Measurements from ENCODE around the gene IAH1.
"Not testable (repeated sequence)": the region's sequence is repeated elsewhere in the genome, so short reads cannot be mapped to it uniquely, and the experiment has no call there.

IAH1 gene

GRCh38 chr2:9473985-9474360, 378 bp upstream of the IAH1 start:
- peak; percentile 40 to 56 for DNase-seq

- DNase-seq = no peak
Measured at GRCh38 chr2:9477914-9478313, 3.6 kb downstream of the IAH1 start.

- no peak for DNase-seq
Measured at GRCh38 chr2:9478526-9478925, 4.2 kb downstream of the IAH1 start.

- no peak for DNase-seq
Measured at GRCh38 chr2:9480157-9480556, 5.8 kb downstream of the IAH1 start.

- no peak for DNase-seq
Measured at GRCh38 chr2:9483107-9483506, 8.8 kb downstream of the IAH1 start.

- DNase-seq = no peak
Measured at GRCh38 chr2:9484533-9484932, 10.2 kb downstream of the IAH1 start.

- DNase-seq = no peak
Measured at GRCh38 chr2:9488583-9489547, 14.5 kb downstream of the IAH1 start.

- no peak for DNase-seq
Measured at GRCh38 chr2:9490789-9491188, 16.4 kb downstream of the IAH1 start.

GRCh38 chr2:9492927-9493326, 18.6 kb downstream of the IAH1 start:
- DNase-seq = no peak

GRCh38 chr2:9493478-9493877, 19.1 kb downstream of the IAH1 start:
- DNase-seq = no peak

GRCh38 chr2:9494081-9494480, 19.7 kb downstream of the IAH1 start:
- DNase-seq = no peak

- no peak for DNase-seq
Measured at GRCh38 chr2:9497017-9497416, 22.7 kb downstream of the IAH1 start.

- no peak for DNase-seq
Measured at GRCh38 chr2:9498210-9498609, 23.9 kb downstream of the IAH1 start.

GRCh38 chr2:9508931-9509330, 34.6 kb downstream of the IAH1 start:
- no peak for DNase-seq

- DNase-seq = not testable (repeated sequence)
Measured at GRCh38 chr2:9513946-9514345, 39.6 kb downstream of the IAH1 start.

- no peak for DNase-seq
Measured at GRCh38 chr2:9517118-9517782, 42.9 kb downstream of the IAH1 start.

- no peak for DNase-seq
Measured at GRCh38 chr2:9518163-9518562, 43.8 kb downstream of the IAH1 start.

- no peak for DNase-seq
Measured at GRCh38 chr2:9518780-9519179, 44.4 kb downstream of the IAH1 start.

- no peak for DNase-seq
Measured at GRCh38 chr2:9519250-9519649, 44.9 kb downstream of the IAH1 start.

GRCh38 chr2:9524291-9524690, 49.9 kb downstream of the IAH1 start:
- no peak for DNase-seq

GRCh38 chr2:9525266-9525665, 50.9 kb downstream of the IAH1 start:
- DNase-seq = no peak

- DNase-seq = no peak
Measured at GRCh38 chr2:9527995-9528787, 53.8 kb downstream of the IAH1 start.

GRCh38 chr2:9532421-9532820, 58.1 kb downstream of the IAH1 start:
- no peak for DNase-seq
